A673 (cell line): Measurements from ENCODE around the gene INPPL1. TPM values are rescaled to one million over a fixed set of nuclear protein-coding genes. Genes with fewer than 3 reads are reported as not detected.
"Not testable (repeated sequence)": the region's sequence is repeated elsewhere in the genome, so short reads cannot be mapped to it uniquely, and the experiment has no call there.

Experiments used
- BruUV-seq: library from RNA; stranded (reverse); fragments of 400-500 nt; replicated peaks from 2 replicates; lab custom pipeline; 2021; lab: Mats Ljungman, UMichigan
- CTCF ChIA-PET: fragments of 300-600 bp; sonication (Branson Sonifier 250); formaldehyde crosslinking; loops from one replicate; lab custom pipeline; 2022; ENCODE audit warnings: antibody characterized with exemption; lab: Charles Lee
- POLR2A ChIA-PET: fragments of 300-600 bp; sonication (Branson Sonifier 250); formaldehyde crosslinking; loops from one replicate; lab custom pipeline; 2022; ENCODE audit warnings: antibody characterized with exemption; ENCODE audit not compliant: low non-redundant PET; lab: Charles Lee
- DNase-seq: peaks from one replicate; pipeline ENCODE4 v3.0.0-alpha.2; 2015; ENCODE audit warnings: low spot score
- H3K27ac ChIP-seq: fragments of 200-600 bp; sonication (generic); 2 replicates; pipeline ENCODE4 v1.5.1; 2016; ENCODE audit warnings: mixed run types, low read depth, mild to moderate bottlenecking, mixed read lengths, antibody characterized with exemption, low read length; ENCODE audit not compliant: poor library complexity, severe bottlenecking
- H3K27me3 ChIP-seq: fragments of 200-600 bp; sonication (generic); replicated peaks from 2 replicates; pipeline ENCODE4 v1.6.1; 2017; ENCODE audit warnings: mixed run types, low read depth, mild to moderate bottlenecking, mixed read lengths, antibody characterized with exemption, low read length; ENCODE audit not compliant: insufficient read depth, poor library complexity
- H3K36me3 ChIP-seq: fragments of 200-600 bp; sonication (generic); 2 replicates; pipeline ENCODE4 v1.6.1; 2016; ENCODE audit warnings: mixed run types, mild to moderate bottlenecking, mixed read lengths, antibody characterized with exemption, low read length; ENCODE audit not compliant: insufficient read depth, poor library complexity, severe bottlenecking
- H3K4me1 ChIP-seq: fragments of 200-600 bp; sonication (generic); 2 replicates; pipeline ENCODE4 v1.6.1; 2017; ENCODE audit warnings: mixed run types, mild to moderate bottlenecking, mixed read lengths, antibody characterized with exemption, low read length; ENCODE audit not compliant: insufficient read depth, poor library complexity, severe bottlenecking
- H3K4me3 ChIP-seq: fragments of 200-600 bp; sonication (generic); 2 replicates; pipeline ENCODE4 v1.5.1; 2016; ENCODE audit warnings: low read depth, mixed run types, mild to moderate bottlenecking, mixed read lengths, low read length; ENCODE audit not compliant: poor library complexity, severe bottlenecking
- H3K9me3 ChIP-seq: fragments of 200-600 bp; sonication (generic); 2 replicates; pipeline ENCODE4 v1.6.1; 2016; ENCODE audit warnings: mixed run types, low read depth, mild to moderate bottlenecking, mixed read lengths, antibody characterized with exemption, low read length; ENCODE audit not compliant: poor library complexity, severe bottlenecking
- CTCF ChIP-seq: fragments of 300-800, 200-600 bp; sonication (generic); conservative IDR thresholded peaks from 2 replicates; pipeline ENCODE4 v1.5.1; 2017; ENCODE audit warnings: low read depth, mild to moderate bottlenecking, antibody characterized with exemption, low read length, moderate library complexity, mixed read lengths
- EZH2 ChIP-seq: fragments of 200-600 bp; sonication (generic); IDR thresholded peaks from 2 replicates; pipeline ENCODE4 v1.6.1; 2017; ENCODE audit warnings: borderline replicate concordance, low read depth, mild to moderate bottlenecking, mixed read lengths, antibody characterized with exemption, low read length; ENCODE audit not compliant: poor library complexity, severe bottlenecking
- intact Hi-C: fragments of 100-400 bp; cut with micrococcal nuclease; formaldehyde crosslinking; loops from one replicate; pipeline ENCODE4 v1.10.0; 2022; ENCODE audit not compliant: unreplicated experiment
- total RNA-seq: library from RNA; stranded (reverse); gene quantifications from 2 replicates; pipeline ENCODE4 v1.2.3, GENCODE V29; 2021

INPPL1 gene
- total RNA-seq, 1 experiment from 2014 or later = 104 TPM

- no TSS peak for BruUV-seq
- ChIA-PET POLR2A (no interaction called here), CTCF (interaction anchor here (0.7 to 1.1 kb wide), 2 partner anchors 48 to 167 kb away, joined by 3 read pairs; no protein-coding TSS in a partner anchor)
- no peak for DNase-seq
- H3K4me1 ChIP-seq = no peaks in the 10 kb centered on the region
- TF ChIP-seq CTCF = no peak
- no peak for TF ChIP-seq EZH2
- H3K27ac ChIP-seq = no peak within 1 kb of the TSS
- no peak within 1 kb of the TSS for H3K4me3 ChIP-seq
- H3K27me3 ChIP-seq = no peaks in the 10 kb centered on the region
- intact Hi-C loops = no loop called here
- H3K36me3 ChIP-seq = no peaks in the 10 kb centered on the region
- no peaks in the 10 kb centered on the region for H3K9me3 ChIP-seq
Observed at GRCh38 chr11:72191961-72192381, 32.6 kb upstream of the INPPL1 start, which contains the start of gene FOLR1. Gene FOLR1 (plus strand): TSS chr11:72192140. CDS start chr11:72192174, 34 bp downstream.

GRCh38 chr11:72195518-72196270 is 28.9 kb upstream of the INPPL1 start:
- H3K27ac ChIP-seq = no peak overlapping the region
- intact Hi-C loops = no loop called here
- TF ChIP-seq EZH2 = no peak
- TF ChIP-seq CTCF = no peak
- no peaks in the 10 kb centered on the region for H3K4me1 ChIP-seq
- ChIA-PET CTCF (no interaction called here), POLR2A (no interaction called here)
- H3K9me3 ChIP-seq = no peaks in the 10 kb centered on the region
- no peak overlapping the region for H3K4me3 ChIP-seq
- no peak for DNase-seq
- no peaks in the 10 kb centered on the region for H3K27me3 ChIP-seq
- no TSS peak for BruUV-seq
- no peaks in the 10 kb centered on the region for H3K36me3 ChIP-seq

DNA sequence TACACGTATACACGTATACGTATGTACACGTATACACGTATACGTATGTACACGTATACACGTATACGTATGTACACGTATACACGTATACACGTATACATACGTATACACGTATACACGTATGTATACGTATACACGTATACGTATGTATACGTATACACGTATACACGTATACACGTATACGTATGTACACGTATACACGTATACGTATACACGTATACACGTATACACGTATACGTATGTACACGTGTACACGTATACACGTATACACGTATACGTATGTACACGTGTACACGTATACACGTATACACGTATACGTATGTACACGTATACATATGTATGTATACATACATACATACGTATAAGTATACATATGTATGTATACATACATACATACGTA is 23.1 kb upstream of the INPPL1 start:
- H3K4me3 ChIP-seq, POLR2A ChIA-PET, BruUV-seq, CTCF ChIA-PET, H3K36me3 ChIP-seq, H3K4me1 ChIP-seq, intact Hi-C loops, H3K9me3 ChIP-seq, H3K27me3 ChIP-seq, DNase-seq, H3K27ac ChIP-seq: not testable (repeated sequence)
